ENCODE data around the gene MAN1B1. TPM values are rescaled to one million over a fixed set of nuclear protein-coding genes. Genes with fewer than 3 reads are reported as not detected.

Gene MAN1B1
- total and polyA plus RNA-seq, 2 of the 4 experiments (the other 2 are of a cell fraction): 28.7 to 55.1 TPM

DNA sequence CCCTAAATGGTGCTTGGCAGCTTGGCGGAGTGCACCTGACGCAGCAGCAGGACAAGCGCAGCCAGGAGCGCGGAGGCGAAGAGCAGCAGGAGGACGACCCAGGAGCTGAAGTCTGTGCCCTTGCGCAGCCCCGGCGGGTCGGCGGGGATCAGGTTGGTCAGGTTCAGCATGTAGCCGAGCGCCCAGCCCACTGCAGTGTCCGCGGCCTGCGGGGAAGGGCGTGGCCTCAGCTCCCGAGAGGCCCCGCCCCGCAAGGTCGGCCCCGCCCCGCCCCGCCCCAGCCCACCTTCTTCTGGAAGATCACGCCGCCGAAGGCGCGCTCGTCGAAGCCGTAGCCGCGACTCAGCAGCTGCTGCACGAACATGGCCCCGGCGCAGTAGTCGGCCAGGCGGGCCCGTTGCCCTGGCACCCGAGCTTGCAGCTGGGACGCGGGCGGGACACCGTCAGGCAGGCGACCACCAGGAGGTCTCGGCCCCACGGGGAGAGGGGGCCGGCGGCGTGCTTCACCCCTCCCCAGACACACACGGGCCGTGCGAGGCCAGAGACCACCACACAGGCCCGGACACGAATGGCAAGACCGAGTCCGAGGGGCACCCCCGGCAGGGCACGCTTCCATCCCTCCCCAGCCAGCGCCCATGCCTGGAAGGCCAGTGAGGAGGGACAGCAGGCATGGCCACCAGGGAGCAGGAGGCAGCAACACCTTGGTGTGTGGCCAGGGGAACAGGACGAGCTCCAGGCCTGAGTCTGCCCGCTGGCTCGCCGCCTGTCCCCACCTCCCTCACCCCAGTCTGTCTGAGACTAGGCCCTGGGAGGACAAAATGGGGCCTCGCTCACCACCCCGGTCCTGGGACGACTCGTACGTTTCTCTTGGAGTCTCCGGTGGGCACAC lies 37.9 kb upstream of the MAN1B1 start:
- DNase-seq: no peak
- H2AK5ac ChIP-seq (ENCODE audit: low read depth, low read length): no peak overlapping the region
- no peaks in the 10 kb centered on the region for H3K9me1 ChIP-seq (ENCODE audit: insufficient read depth, low read length)
- no peak overlapping the region for H4K91ac ChIP-seq (ENCODE audit: insufficient read depth, low read depth, low read length)
- no peak overlapping the region for H4K5ac ChIP-seq (ENCODE audit: low read depth, low read length)
- H3K79me1 ChIP-seq (ENCODE audit: low read depth in 1 of 2, low read length in 2 of 2): peaks cover 5 to 10% of the 10 kb centered on the region in 2 experiments; a peak in 3 of 4 replicates
- WGBS, 2 experiments (ENCODE audit: extremely low coverage in 2 of 2, insufficient read length in 1 of 2): 29% methylated on average over 47 of the region's 72 CpGs; no CpG with 5 or more reads in 1 of the 2 experiments
- no peak overlapping the region for H2BK20ac ChIP-seq (ENCODE audit: low read depth, low read length)
- H2BK15ac ChIP-seq (ENCODE audit: low read depth, low read length): no peak overlapping the region
- no peak for ATAC-seq (ENCODE audit: low read depth)
- peaks cover 14% of the 10 kb centered on the region for H4K20me1 ChIP-seq (ENCODE audit: insufficient read depth, low read length)
- ChIA-PET CTCF (interaction anchor here (1.1 kb wide), 1 partner anchor 15 kb away, joined by 3 read pairs; no protein-coding TSS in a partner anchor), POLR2A (ENCODE audit: unreplicated experiment) (no interaction called here)
- no peak overlapping the region for H3K56ac ChIP-seq (ENCODE audit: extremely low read depth, insufficient read depth, low read length)
- no peak overlapping the region for H3K18ac ChIP-seq (ENCODE audit: low read depth, low read length)
- H3K27me3 ChIP-seq (ENCODE audit: control insufficient read depth, insufficient read depth, low read length): peaks cover 58% of the 10 kb centered on the region
- dilution Hi-C loops (cut with HindIII; ENCODE audit: low sequenced_read_pairs, unreplicated experiment): no loop called here
- intact Hi-C loops (cut with micrococcal nuclease): no loop called here
- H3K27ac ChIP-seq (ENCODE audit: insufficient read depth, low read length): no peak overlapping the region
- no peaks in the 10 kb centered on the region for H3K9me3 ChIP-seq (ENCODE audit: control insufficient read depth, insufficient read depth, low read length)
- BruUV-seq (replicated peaks): no TSS peak
- no peak overlapping the region for H3K4ac ChIP-seq (ENCODE audit: low read depth, low read length)
- TF ChIP-seq SMC3 (IDR thresholded peaks at IDR 0.05; ENCODE audit: low read depth, low read length): no peak
- no peak for TF ChIP-seq MAFK (IDR thresholded peaks at IDR 0.05; ENCODE audit: low read depth, low read length)
- TF ChIP-seq MXI1 (IDR thresholded peaks at IDR 0.05; ENCODE audit: borderline replicate concordance, low read depth, low read length): no peak
- no peak for TF ChIP-seq FOS (IDR thresholded peaks at IDR 0.05; ENCODE audit: low read depth, low read length)
- no peak overlapping the region for H3K9ac ChIP-seq (ENCODE audit: low read depth, low read length)
- no peak overlapping the region for H2BK120ac ChIP-seq (ENCODE audit: low read depth, low read length)
- H4K8ac ChIP-seq (ENCODE audit: low read depth in 2 of 2, low read length in 2 of 2): no peak overlapping the region
- no peak overlapping the region for H3K4me2 ChIP-seq (ENCODE audit: low read depth, low read length)
- H2AFZ ChIP-seq (replicated peaks; ENCODE audit: low read length, poor library complexity): no peak overlapping the region
- H3K14ac ChIP-seq (replicated peaks; ENCODE audit: low read depth, low read length): no peak overlapping the region
- H3K4me3 ChIP-seq (ENCODE audit: insufficient read depth, low read depth, low read length): no peak overlapping the region
- H3K23ac ChIP-seq (ENCODE audit: low read depth, low read length): no peak overlapping the region
- no peak overlapping the region for H2BK5ac ChIP-seq (ENCODE audit: low read depth, low read length, poor library complexity, severe bottlenecking)
- H2AK9ac ChIP-seq (replicated peaks; ENCODE audit: low read depth, low read length, poor library complexity): no peak overlapping the region
- in situ Hi-C loops (cut with MboI; ENCODE audit: low sequenced_read_pairs): no loop called here
- H3K4me1 ChIP-seq (ENCODE audit: control insufficient read depth, insufficient read depth, low read length): peaks cover 11% of the 10 kb centered on the region
- H3K36me3 ChIP-seq (ENCODE audit: control insufficient read depth, insufficient read depth, low read length): no peaks in the 10 kb centered on the region
